HepG2 (cell line): ENCODE data around the gene REPIN1. TPM values are rescaled to one million over a fixed set of nuclear protein-coding genes. Genes with fewer than 3 reads are reported as not detected.

Source experiments
- ATAC-seq: fragments of 200-7000 bp; cut with Tn5 transposase; 3 replicates; pipeline ENCODE4 v1.9.1; 2020; ENCODE audit warnings: mild to moderate bottlenecking, moderate library complexity
- BruUV-seq: library from RNA; stranded (reverse); fragments of 400-500 nt; replicated peaks from 2 replicates; lab custom pipeline; 2021; lab: Mats Ljungman, UMichigan
- CTCF ChIA-PET: fragments of 300-600 bp; formaldehyde crosslinking; extraction: SDS; loops from one replicate; lab custom pipeline; 2021; ENCODE audit warnings: low total read pairs, inconsistent platforms, low intra/inter-chr PET ratio; lab: Yijun Ruan, JAX
- POLR2A ChIA-PET: fragments of 350-600 bp; sonication (Branson Sonifier 250); formaldehyde crosslinking; loops from one replicate; lab custom pipeline; 2020; ENCODE audit warnings: antibody characterized with exemption, inconsistent platforms; lab: Yijun Ruan, JAX
- DNase-seq: peaks from one replicate; pipeline ENCODE4 v3.0.0-alpha.2; 2015; ENCODE audit warnings: low spot score
- FAIRE-seq: peaks from 3 replicates; lab custom pipeline; 2011; peaks lifted over from hg19 to GRCh38; lab: Jason Lieb, UNC
- H2AFZ ChIP-seq: one replicate; pipeline ENCODE4 v1.6.1; 2011; ENCODE audit warnings: low read length, inconsistent platforms
- H3K27ac ChIP-seq: fragments of 300-600 bp; 3 replicates; pipeline ENCODE4 v1.8.0; 2011; ENCODE audit warnings: mixed run types, mild to moderate bottlenecking, mixed read lengths, low read length, inconsistent platforms; ENCODE audit not compliant: insufficient read depth; ENCODE audit errors: extremely low read length
- H3K27me3 ChIP-seq, 2 experiments: fragments of 200-600 bp in 1 of 2; 2 replicates in 1 of 2; 3 replicates in 1 of 2; pipeline versions ENCODE4 v1.6.0 to v1.8.0; 2011; ENCODE audit warnings: low read length in 2 of 2, mild to moderate bottlenecking in 2 of 2, moderate library complexity in 2 of 2, inconsistent platforms in 1 of 2; ENCODE audit not compliant: insufficient read depth in 2 of 2, control insufficient read depth in 1 of 2
- H3K36me3 ChIP-seq, 2 experiments: fragments of 200-600 bp in 1 of 2; replicated peaks in 1 of 2; 2 replicates in 1 of 2; 3 replicates in 1 of 2; pipeline versions ENCODE4 v1.5.1 to v1.8.0; 2011; ENCODE audit warnings: low read length in 2 of 2, inconsistent platforms in 1 of 2; ENCODE audit not compliant: insufficient read depth in 2 of 2, control insufficient read depth in 1 of 2
- H3K4me1 ChIP-seq: 2 replicates; pipeline ENCODE4 v1.5.1; 2012; ENCODE audit warnings: low read length, inconsistent platforms; ENCODE audit not compliant: insufficient read depth
- H3K4me2 ChIP-seq: 2 replicates; pipeline ENCODE4 v1.6.0; 2011; ENCODE audit warnings: low read depth, low read length, inconsistent platforms
- H3K4me3 ChIP-seq, 3 experiments: fragments of 200-600 bp in 1 of 3; sonication (generic), shearing (Covaris generic) in 1 of 3; replicated peaks in 1 of 3; 2 replicates each; pipeline ENCODE4 v1.5.1; 2011 to 2016; ENCODE audit warnings: low read length in 3 of 3, inconsistent platforms in 2 of 3, low read depth in 2 of 3, mild to moderate bottlenecking in 2 of 3, control low read depth in 1 of 3, mixed read lengths in 1 of 3; ENCODE audit not compliant: insufficient read depth in 1 of 3
- H3K79me2 ChIP-seq: one replicate; pipeline ENCODE4 v1.6.1; 2011; ENCODE audit warnings: low read length, inconsistent platforms; ENCODE audit not compliant: insufficient read depth
- H3K9ac ChIP-seq: 2 replicates; pipeline ENCODE4 v1.6.0; 2011; ENCODE audit warnings: mild to moderate bottlenecking, low read depth, low read length, inconsistent platforms; ENCODE audit not compliant: insufficient read depth
- H3K9me3 ChIP-seq: 2 replicates; pipeline ENCODE4 v1.5.1; 2012; ENCODE audit warnings: mild to moderate bottlenecking, low read length
- H4K20me1 ChIP-seq: 2 replicates; pipeline ENCODE4 v1.6.0; 2011; ENCODE audit warnings: inconsistent platforms, mild to moderate bottlenecking, low read length, moderate library complexity; ENCODE audit not compliant: insufficient read depth
- KLF12 ChIP-seq: sonication (generic); formaldehyde crosslinking; IDR thresholded peaks from 2 replicates; pipeline ENCODE4 v1.4.0; 2020; ENCODE audit warnings: missing genetic modification reagents, borderline replicate concordance
- MAF1 ChIP-seq: sonication (generic); formaldehyde crosslinking; IDR thresholded peaks from 2 replicates; pipeline ENCODE4 v1.5.0; 2020; ENCODE audit warnings: missing genetic modification reagents, borderline replicate concordance
- NCOA2 ChIP-seq: sonication (generic); formaldehyde crosslinking; IDR thresholded peaks from 2 replicates; pipeline ENCODE4 v1.8.0; 2022; ENCODE audit warnings: inconsistent platforms
- POLR2AphosphoS2 ChIP-seq: IDR thresholded peaks from 2 replicates; pipeline ENCODE4 v1.6.1; 2011; ENCODE audit warnings: low read depth, low read length, improper control_type of control experiment
- SRSF1 ChIP-seq: fragments of 200-400 bp; formaldehyde crosslinking; optimal IDR thresholded peaks from 2 replicates; pipeline ENCODE3; 2017; ENCODE audit warnings: mild to moderate bottlenecking, low read depth, low read length, moderate library complexity
- ZBTB42 ChIP-seq: sonication (generic); formaldehyde crosslinking; IDR thresholded peaks from 2 replicates; pipeline ENCODE4 v1.5.0; 2020; ENCODE audit warnings: mild to moderate bottlenecking, missing genetic modification reagents
- ZNF180 ChIP-seq: sonication (generic); formaldehyde crosslinking; IDR thresholded peaks from 2 replicates; pipeline ENCODE4 v1.4.0; 2020; ENCODE audit warnings: low read depth, missing genetic modification reagents, borderline replicate concordance
- ZNF205 ChIP-seq: IDR thresholded peaks from 2 replicates; pipeline ENCODE4 v1.6.1; 2018; ENCODE audit warnings: missing biosample characterization, missing genetic modification reagents
- ZNF792 ChIP-seq: IDR thresholded peaks from 2 replicates; pipeline ENCODE4 v1.6.1; 2016
- WGBS: methylation state at CpG from one replicate; pipeline ENCODE4 v1.1.6; 2017; ENCODE audit warnings: low lambda C conversion rate; 5-methylcytosine and 5-hydroxymethylcytosine counted together
- in situ Hi-C: cut with HindIII; loops from 2 replicates; pipeline ENCODE4 v1.10.0; 2017; ENCODE audit warnings: low pct_unique_long_range_greater_than_20kb; ENCODE audit not compliant: extremely low pct_ligation_motif_present
- intact Hi-C: fragments of 100-400 bp; cut with micrococcal nuclease; formaldehyde crosslinking; loops from one replicate; pipeline ENCODE4 v1.10.0; 2022; ENCODE audit not compliant: unreplicated experiment
- polyA plus RNA-seq, 8 experiments: library from polyadenylated mRNA; depleted of rRNA in 3 of 8; stranded (reverse) in 7 of 8; unstranded in 1 of 8; fragments of >200 nt; fragmentation: Illumina TruSeq in 4 of 8; extraction: Trizol in 4 of 8; gene quantifications; 2 replicates each; pipeline versions ENCODE4 v1.2.1 to v1.2.3, GENCODE V29; 2011 to 2016; ENCODE audit warnings: low read depth in 4 of 8, missing spikeins in 1 of 8, mixed read lengths in 1 of 8; ENCODE audit not compliant: insufficient read depth in 1 of 8
- total RNA-seq, 5 experiments: library from RNA; depleted of rRNA; stranded (reverse); fragments of >200 nt; fragmentation: Illumina TruSeq; extraction: Trizol; gene quantifications; 2 replicates each; pipeline ENCODE4 v1.2.3, GENCODE V29; 2016; ENCODE audit warnings: low read depth in 1 of 5
- TF ChIP-seq, protein P1 (sequence below): sonication (generic); formaldehyde crosslinking; IDR thresholded peaks from 2 replicates; pipeline ENCODE4 v1.4.0; 2020; ENCODE audit warnings: missing genetic modification reagents, mild to moderate bottlenecking, borderline replicate concordance
- TF ChIP-seq, protein P2 (sequence below): sonication (generic); formaldehyde crosslinking; IDR thresholded peaks from 2 replicates; pipeline ENCODE4 v1.5.0; 2020; ENCODE audit warnings: mild to moderate bottlenecking, low read depth, missing genetic modification reagents, borderline replicate concordance
- TF ChIP-seq, protein P3 (sequence below): IDR thresholded peaks from 2 replicates; pipeline ENCODE4 v1.6.1; 2018; ENCODE audit warnings: missing genetic modification reagents, mild to moderate bottlenecking, missing compliant biosample characterization
- TF ChIP-seq, protein P4 (sequence below): sonication (generic); formaldehyde crosslinking; IDR thresholded peaks from 2 replicates; pipeline ENCODE4 v1.8.1; 2023; ENCODE audit warnings: mild to moderate bottlenecking, inconsistent platforms, moderate library complexity, missing genetic modification reagents, borderline replicate concordance
- TF ChIP-seq, protein P5 (sequence below): sonication (generic); formaldehyde crosslinking; conservative IDR thresholded peaks from 2 replicates; pipeline ENCODE4 v1.8.1; 2023; ENCODE audit warnings: missing genetic modification reagents

REPIN1 gene
- total and polyA plus RNA-seq, 2 of the 13 experiments (the other 11 are each of a cell fraction or from before 2014, with no cell fraction given): 69.9 to 108 TPM

DNA sequence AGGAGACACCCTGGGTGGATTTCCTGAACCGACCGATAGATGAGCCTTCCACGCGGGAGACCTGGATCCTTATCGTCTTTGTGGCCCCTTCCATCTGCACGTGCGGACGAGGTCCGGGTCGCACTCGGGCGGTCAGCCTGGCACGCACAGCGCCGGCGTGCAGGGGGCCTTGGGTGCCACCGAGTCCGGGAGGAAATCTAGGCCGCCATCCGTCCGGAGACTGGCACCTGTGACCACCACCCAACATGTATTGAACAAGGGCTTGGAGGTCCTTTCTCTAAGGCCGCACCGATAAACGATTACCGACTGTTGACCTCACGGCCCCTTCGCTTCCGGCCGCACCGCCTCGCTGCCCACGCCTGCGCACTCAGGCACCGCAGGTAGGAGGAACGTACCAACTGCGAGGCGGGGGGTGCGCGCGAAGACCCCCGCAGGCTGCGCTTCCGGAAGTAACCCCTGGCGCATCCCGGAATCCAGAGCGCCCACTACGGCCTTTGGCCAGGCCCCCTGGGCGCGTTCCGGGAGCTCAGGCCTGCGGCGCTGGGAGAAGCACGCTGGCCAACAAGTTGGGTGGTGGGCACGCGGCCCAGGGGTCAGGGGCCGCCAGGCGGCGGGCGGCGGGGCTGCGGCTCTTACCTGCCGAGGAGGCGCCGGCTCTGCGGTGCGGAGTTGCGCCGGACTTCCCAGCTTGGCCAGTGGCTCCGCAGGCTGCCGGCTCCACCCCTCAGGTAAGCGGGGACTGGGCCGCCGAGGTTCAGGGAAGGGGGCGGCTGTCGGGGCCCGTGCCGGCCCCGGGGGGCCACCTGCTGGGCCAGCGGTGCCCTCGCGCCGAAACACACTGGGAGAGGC is 45.6 kb upstream of the REPIN1 start, which contains the start of the genes ACTR3C and LRRC61:
Gene ACTR3C (minus strand): TSS at position 713 of the 849 bp plus-strand sequence. CDS start 28,249 bp downstream, outside the sequence.
Gene LRRC61 (plus strand): TSS at position 523 of the 849 bp plus-strand sequence. CDS start 13,507 bp downstream, outside the sequence.
- Histone ChIP-seq H2AFZ (peak within 1 kb of the TSS; percentile 38), H3K79me2 (peaks cover 59% of the 10 kb centered on the region), H3K36me3 (peaks cover 10 to 30% of the 10 kb centered on the region in 2 experiments), H3K4me2 (peak within 1 kb of the TSS; percentile 96), H3K9me3 (no peaks in the 10 kb centered on the region), H3K4me1 (peaks cover 54% of the 10 kb centered on the region), H3K27ac (peak within 1 kb of the TSS; percentile 84), H3K9ac (peak within 1 kb of the TSS; percentile 92), H4K20me1 (no peaks in the 10 kb centered on the region), H3K4me3 (peak within 1 kb of the TSS; percentile 74 to 81 (median 77)), H3K27me3 (no peaks in the 10 kb centered on the region; a peak in 1 of 5 replicates)
- DNase-seq: peak; percentile 74
- BruUV-seq: no TSS peak
- ChIA-PET POLR2A (interaction anchor here (0.7 to 5.4 kb wide), 13 partner anchors 9 to 82 kb away, joined by 3 to 41 read pairs (median 6); partner anchors contain the start of genes RARRES2 and REPIN1), CTCF (no interaction called here)
- intact Hi-C loops (loop anchor here (1.0 to 5.0 kb wide), 2 partner anchors 34 to 66 kb away; no protein-coding TSS in a partner anchor), in situ Hi-C loops (no loop called here)
- ATAC-seq: peak; percentile 82
- 0% methylated on average over 22 of the region's 82 CpGs for WGBS
- peak; percentile 63 for FAIRE-seq
- TF ChIP-seq, protein P1, sequence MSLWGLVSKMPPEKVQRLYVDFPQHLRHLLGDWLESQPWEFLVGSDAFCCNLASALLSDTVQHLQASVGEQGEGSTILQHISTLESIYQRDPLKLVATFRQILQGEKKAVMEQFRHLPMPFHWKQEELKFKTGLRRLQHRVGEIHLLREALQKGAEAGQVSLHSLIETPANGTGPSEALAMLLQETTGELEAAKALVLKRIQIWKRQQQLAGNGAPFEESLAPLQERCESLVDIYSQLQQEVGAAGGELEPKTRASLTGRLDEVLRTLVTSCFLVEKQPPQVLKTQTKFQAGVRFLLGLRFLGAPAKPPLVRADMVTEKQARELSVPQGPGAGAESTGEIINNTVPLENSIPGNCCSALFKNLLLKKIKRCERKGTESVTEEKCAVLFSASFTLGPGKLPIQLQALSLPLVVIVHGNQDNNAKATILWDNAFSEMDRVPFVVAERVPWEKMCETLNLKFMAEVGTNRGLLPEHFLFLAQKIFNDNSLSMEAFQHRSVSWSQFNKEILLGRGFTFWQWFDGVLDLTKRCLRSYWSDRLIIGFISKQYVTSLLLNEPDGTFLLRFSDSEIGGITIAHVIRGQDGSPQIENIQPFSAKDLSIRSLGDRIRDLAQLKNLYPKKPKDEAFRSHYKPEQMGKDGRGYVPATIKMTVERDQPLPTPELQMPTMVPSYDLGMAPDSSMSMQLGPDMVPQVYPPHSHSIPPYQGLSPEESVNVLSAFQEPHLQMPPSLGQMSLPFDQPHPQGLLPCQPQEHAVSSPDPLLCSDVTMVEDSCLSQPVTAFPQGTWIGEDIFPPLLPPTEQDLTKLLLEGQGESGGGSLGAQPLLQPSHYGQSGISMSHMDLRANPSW (CRISPR knock-in tag): no peak; the same call in 1 of the 2 replicates
- TF ChIP-seq KLF12 (no peak; the same call in 1 of the 2 replicates), ZBTB42 (CRISPR knock-in tag) (peak; percentile 91; the same call in 1 of the 2 replicates), ZNF205 (CRISPR knock-in tag) (peak; percentile 90; the same call in 1 of the 2 replicates), POLR2AphosphoS2 (peak; percentile 69; the same call in 1 of the 2 replicates), ZNF792 (CRISPR knock-in tag) (peak; percentile 64; the same call in 1 of the 2 replicates), ZNF180 (no peak), NCOA2 (CRISPR knock-in tag) (peak; percentile 38; the same call in 1 of the 2 replicates), MAF1 (CRISPR knock-in tag) (no peak; the same call in 1 of the 2 replicates), SRSF1 (no peak)
- TF ChIP-seq, protein P2, sequence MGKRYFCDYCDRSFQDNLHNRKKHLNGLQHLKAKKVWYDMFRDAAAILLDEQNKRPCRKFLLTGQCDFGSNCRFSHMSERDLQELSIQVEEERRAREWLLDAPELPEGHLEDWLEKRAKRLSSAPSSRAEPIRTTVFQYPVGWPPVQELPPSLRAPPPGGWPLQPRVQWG (CRISPR knock-in tag): no peak
- TF ChIP-seq, protein P3, sequence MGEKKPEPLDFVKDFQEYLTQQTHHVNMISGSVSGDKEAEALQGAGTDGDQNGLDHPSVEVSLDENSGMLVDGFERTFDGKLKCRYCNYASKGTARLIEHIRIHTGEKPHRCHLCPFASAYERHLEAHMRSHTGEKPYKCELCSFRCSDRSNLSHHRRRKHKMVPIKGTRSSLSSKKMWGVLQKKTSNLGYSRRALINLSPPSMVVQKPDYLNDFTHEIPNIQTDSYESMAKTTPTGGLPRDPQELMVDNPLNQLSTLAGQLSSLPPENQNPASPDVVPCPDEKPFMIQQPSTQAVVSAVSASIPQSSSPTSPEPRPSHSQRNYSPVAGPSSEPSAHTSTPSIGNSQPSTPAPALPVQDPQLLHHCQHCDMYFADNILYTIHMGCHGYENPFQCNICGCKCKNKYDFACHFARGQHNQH (CRISPR knock-in tag): peak; percentile 87
- TF ChIP-seq, protein P4, sequence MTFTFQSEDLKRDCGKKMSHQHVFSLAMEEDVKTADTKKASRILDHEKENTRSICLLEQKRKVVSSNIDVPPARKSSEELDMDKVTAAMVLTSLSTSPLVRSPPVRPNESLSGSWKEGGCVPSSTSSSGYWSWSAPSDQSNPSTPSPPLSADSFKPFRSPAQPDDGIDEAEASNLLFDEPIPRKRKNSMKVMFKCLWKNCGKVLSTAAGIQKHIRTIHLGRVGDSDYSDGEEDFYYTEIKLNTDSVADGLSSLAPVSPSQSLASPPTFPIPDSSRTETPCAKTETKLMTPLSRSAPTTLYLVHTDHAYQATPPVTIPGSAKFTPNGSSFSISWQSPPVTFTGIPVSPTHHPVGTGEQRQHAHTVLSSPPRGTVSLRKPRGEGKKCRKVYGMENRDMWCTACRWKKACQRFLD (CRISPR knock-in tag): peak; percentile 86; the same call in 1 of the 2 replicates
- TF ChIP-seq, protein P5, sequence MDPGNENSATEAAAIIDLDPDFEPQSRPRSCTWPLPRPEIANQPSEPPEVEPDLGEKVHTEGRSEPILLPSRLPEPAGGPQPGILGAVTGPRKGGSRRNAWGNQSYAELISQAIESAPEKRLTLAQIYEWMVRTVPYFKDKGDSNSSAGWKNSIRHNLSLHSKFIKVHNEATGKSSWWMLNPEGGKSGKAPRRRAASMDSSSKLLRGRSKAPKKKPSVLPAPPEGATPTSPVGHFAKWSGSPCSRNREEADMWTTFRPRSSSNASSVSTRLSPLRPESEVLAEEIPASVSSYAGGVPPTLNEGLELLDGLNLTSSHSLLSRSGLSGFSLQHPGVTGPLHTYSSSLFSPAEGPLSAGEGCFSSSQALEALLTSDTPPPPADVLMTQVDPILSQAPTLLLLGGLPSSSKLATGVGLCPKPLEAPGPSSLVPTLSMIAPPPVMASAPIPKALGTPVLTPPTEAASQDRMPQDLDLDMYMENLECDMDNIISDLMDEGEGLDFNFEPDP (CRISPR knock-in tag): no peak
